Keratinocyte (primary cell): ENCODE results near the gene TMED10. TPM values are rescaled to one million over a fixed set of nuclear protein-coding genes. Genes with fewer than 3 reads are reported as not detected.
A peak's percentile ranks its signal among the peaks of the same experiment; 100 is the strongest.

Experiments
- DNase-seq: peaks from one replicate; pipeline ENCODE4 v3.0.0-alpha.2; 2011; ENCODE audit warnings: low read depth, missing footprints, low spot score
- FAIRE-seq: peaks from 2 replicates; lab custom pipeline; 2011; peaks lifted over from hg19 to GRCh38; lab: Jason Lieb, UNC
- H2AFZ ChIP-seq: 2 replicates; pipeline ENCODE4 v1.6.0; 2012; ENCODE audit warnings: low read length, control low read depth, inconsistent platforms; ENCODE audit not compliant: control insufficient read depth
- H3K27ac ChIP-seq: 2 replicates; pipeline ENCODE4 v1.5.1; 2011; ENCODE audit warnings: low read length; ENCODE audit not compliant: control insufficient read depth, insufficient read depth
- H3K27me3 ChIP-seq: 3 replicates; pipeline ENCODE4 v1.6.0; 2011; ENCODE audit warnings: low read length; ENCODE audit not compliant: control insufficient read depth, insufficient read depth; ENCODE audit errors: extremely low read depth
- H3K36me3 ChIP-seq, 2 experiments: 2 replicates in 1 of 2; 3 replicates in 1 of 2; pipeline ENCODE4 v1.5.1; 2011; ENCODE audit warnings: low read length in 2 of 2, mild to moderate bottlenecking in 1 of 2; ENCODE audit not compliant: control insufficient read depth in 2 of 2, insufficient read depth in 2 of 2; ENCODE audit errors: extremely low read depth in 1 of 2
- H3K4me1 ChIP-seq: 3 replicates; pipeline ENCODE4 v1.5.1; 2011; ENCODE audit warnings: low read length; ENCODE audit not compliant: control insufficient read depth, insufficient read depth; ENCODE audit errors: extremely low read depth
- H3K4me2 ChIP-seq: 3 replicates; pipeline ENCODE4 v1.6.0; 2011; ENCODE audit warnings: low read depth, low read length; ENCODE audit not compliant: control insufficient read depth, insufficient read depth; ENCODE audit errors: extremely low read depth
- H3K4me3 ChIP-seq, 3 experiments: fragments of 200-600 bp in 1 of 3; sonication (generic) in 1 of 3; 2 replicates in 2 of 3; 3 replicates in 1 of 3; pipeline ENCODE4 v1.5.1; 2011 to 2016; ENCODE audit warnings: low read length in 3 of 3, mild to moderate bottlenecking in 3 of 3, control low read depth in 2 of 3, inconsistent platforms in 1 of 3, low read depth in 1 of 3, mixed read lengths in 1 of 3, mixed run types in 1 of 3, moderate library complexity in 1 of 3; ENCODE audit not compliant: control insufficient read depth in 2 of 3, insufficient read depth in 2 of 3; ENCODE audit errors: extremely low read depth in 1 of 3
- H3K79me2 ChIP-seq: 2 replicates; pipeline ENCODE4 v1.6.0; 2012; ENCODE audit warnings: low read length; ENCODE audit not compliant: control insufficient read depth, insufficient read depth
- H3K9ac ChIP-seq: 3 replicates; pipeline ENCODE4 v1.6.0; 2011; ENCODE audit warnings: low read length; ENCODE audit not compliant: control insufficient read depth, insufficient read depth; ENCODE audit errors: extremely low read depth
- H3K9me1 ChIP-seq: 3 replicates; pipeline ENCODE4 v1.6.0; 2011; ENCODE audit warnings: low read length; ENCODE audit not compliant: control insufficient read depth, insufficient read depth; ENCODE audit errors: extremely low read depth
- H3K9me3 ChIP-seq: 2 replicates; pipeline ENCODE4 v1.5.1; 2012; ENCODE audit warnings: low read depth, low read length; ENCODE audit not compliant: control insufficient read depth
- H4K20me1 ChIP-seq: 3 replicates; pipeline ENCODE4 v1.6.0; 2011; ENCODE audit warnings: low read length; ENCODE audit not compliant: control insufficient read depth, insufficient read depth; ENCODE audit errors: extremely low read depth
- EZH2 ChIP-seq: IDR thresholded peaks from one replicate; pipeline ENCODE4 v1.6.1; 2012; ENCODE audit warnings: inconsistent platforms, mild to moderate bottlenecking, low read length, moderate library complexity
- dilution Hi-C: fragments of 300-500 bp; cut with MboI; formaldehyde crosslinking; loops from one replicate; pipeline ENCODE4 v1.7.0; 2020; ENCODE audit warnings: low sequenced_read_pairs; ENCODE audit not compliant: extremely low pct_ligation_motif_present
- polyA plus RNA-seq, 5 experiments: library from polyadenylated mRNA; depleted of rRNA in 3 of 5; stranded (reverse) in 3 of 5; stranded (forward) in 1 of 5; unstranded in 1 of 5; fragments of >200 nt; gene quantifications; 1 replicate in 1 of 5; 2 replicates in 3 of 5; 3 replicates in 1 of 5; pipeline versions ENCODE4 v1.2.1 to v1.2.3, GENCODE V29; 2011 to 2012; ENCODE audit warnings: missing spikeins in 2 of 5, low read depth in 1 of 5, low replicate concordance in 1 of 5
- TF ChIP-seq, protein P1 (sequence below), 3 experiments: IDR thresholded peaks in 1 of 3; conservative IDR thresholded peaks in 1 of 3; optimal IDR thresholded peaks in 1 of 3; 2 replicates in 2 of 3; 3 replicates in 1 of 3; pipeline versions ENCODE3 to v1.5.1; 2011; ENCODE audit warnings: low read length in 3 of 3, mild to moderate bottlenecking in 3 of 3, moderate library complexity in 2 of 3, control low read depth in 1 of 3, inconsistent platforms in 1 of 3; ENCODE audit not compliant: insufficient read depth in 2 of 3; ENCODE audit errors: extremely low read depth in 1 of 3

Gene TMED10
- polyA plus RNA-seq, 1 donor (not counting 4 experiments of a cell fraction or from before 2014, with no cell fraction given): 428 TPM

GRCh38 chr14:75109877-75110276 is 66.5 kb downstream of the TMED10 start:
- TF ChIP-seq EZH2: no peak
- TF ChIP-seq, protein P1, sequence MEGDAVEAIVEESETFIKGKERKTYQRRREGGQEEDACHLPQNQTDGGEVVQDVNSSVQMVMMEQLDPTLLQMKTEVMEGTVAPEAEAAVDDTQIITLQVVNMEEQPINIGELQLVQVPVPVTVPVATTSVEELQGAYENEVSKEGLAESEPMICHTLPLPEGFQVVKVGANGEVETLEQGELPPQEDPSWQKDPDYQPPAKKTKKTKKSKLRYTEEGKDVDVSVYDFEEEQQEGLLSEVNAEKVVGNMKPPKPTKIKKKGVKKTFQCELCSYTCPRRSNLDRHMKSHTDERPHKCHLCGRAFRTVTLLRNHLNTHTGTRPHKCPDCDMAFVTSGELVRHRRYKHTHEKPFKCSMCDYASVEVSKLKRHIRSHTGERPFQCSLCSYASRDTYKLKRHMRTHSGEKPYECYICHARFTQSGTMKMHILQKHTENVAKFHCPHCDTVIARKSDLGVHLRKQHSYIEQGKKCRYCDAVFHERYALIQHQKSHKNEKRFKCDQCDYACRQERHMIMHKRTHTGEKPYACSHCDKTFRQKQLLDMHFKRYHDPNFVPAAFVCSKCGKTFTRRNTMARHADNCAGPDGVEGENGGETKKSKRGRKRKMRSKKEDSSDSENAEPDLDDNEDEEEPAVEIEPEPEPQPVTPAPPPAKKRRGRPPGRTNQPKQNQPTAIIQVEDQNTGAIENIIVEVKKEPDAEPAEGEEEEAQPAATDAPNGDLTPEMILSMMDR (optimal IDR thresholded peaks at IDR 0.05 in 1 of 3, IDR thresholded peaks at IDR 0.05 in 1 of 3, conservative IDR thresholded peaks at IDR 0.05 in 1 of 3; ENCODE audit: extremely low read depth in 1 of 3, insufficient read depth in 2 of 3, low read length in 3 of 3): no peak
- no peaks in the 10 kb centered on the region for H3K27me3 ChIP-seq
- dilution Hi-C loops: no loop called here
- H3K27ac ChIP-seq: no peak overlapping the region
- no peak overlapping the region for H3K4me3 ChIP-seq
- no peak overlapping the region for H2AFZ ChIP-seq
- H4K20me1 ChIP-seq: no peaks in the 10 kb centered on the region
- peaks cover 20 to 26% of the 10 kb centered on the region in 2 experiments for H3K36me3 ChIP-seq
- no peaks in the 10 kb centered on the region for H3K9me3 ChIP-seq
- H3K4me2 ChIP-seq: no peak overlapping the region
- H3K9me1 ChIP-seq: no peaks in the 10 kb centered on the region
- no peak for FAIRE-seq
- H3K4me1 ChIP-seq: no peaks in the 10 kb centered on the region
- no peaks in the 10 kb centered on the region for H3K79me2 ChIP-seq
- H3K9ac ChIP-seq: no peak overlapping the region
- DNase-seq: no peak

DNA sequence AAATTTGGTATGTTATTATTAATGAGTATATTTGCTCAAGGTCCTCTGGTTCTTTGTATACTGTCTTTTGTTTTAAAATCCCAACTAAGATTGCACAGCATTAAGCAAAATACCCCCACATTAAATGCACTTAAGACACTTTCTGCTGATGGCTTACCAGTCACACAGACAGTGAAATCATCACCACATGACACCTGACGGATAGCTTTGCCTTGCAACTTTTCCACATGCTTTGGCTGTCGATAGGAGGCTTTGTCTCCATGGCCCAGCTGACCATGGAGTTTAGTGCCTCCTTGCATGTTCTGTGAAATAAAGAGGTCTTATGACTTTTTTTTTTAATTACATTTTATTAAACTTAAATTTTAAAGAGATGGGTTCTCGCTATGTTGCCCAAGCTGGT is 69.2 kb downstream of the TMED10 start:
- Histone ChIP-seq H3K4me3 (no peak overlapping the region), H3K9me1 (no peaks in the 10 kb centered on the region), H3K4me1 (no peaks in the 10 kb centered on the region), H3K27ac (no peak overlapping the region), H3K9ac (no peak overlapping the region), H3K79me2 (no peaks in the 10 kb centered on the region), H2AFZ (no peak overlapping the region), H3K9me3 (no peaks in the 10 kb centered on the region), H3K4me2 (no peak overlapping the region), H4K20me1 (no peaks in the 10 kb centered on the region), H3K27me3 (no peaks in the 10 kb centered on the region), H3K36me3 (peaks cover 16 to 30% of the 10 kb centered on the region in 2 experiments)
- TF ChIP-seq, protein P1 (optimal IDR thresholded peaks at IDR 0.05 in 1 of 3, IDR thresholded peaks at IDR 0.05 in 1 of 3, conservative IDR thresholded peaks at IDR 0.05 in 1 of 3; ENCODE audit: extremely low read depth in 1 of 3, insufficient read depth in 2 of 3, low read length in 3 of 3): no peak
- TF ChIP-seq EZH2: no peak
- dilution Hi-C loops: no loop called here
- FAIRE-seq (peak; percentile 5), DNase-seq (no peak)
